HepG2 (cell line): Measurements from ENCODE around the gene CHRNA5. TPM values are rescaled to one million over a fixed set of nuclear protein-coding genes. Genes with fewer than 3 reads are reported as not detected.
A peak's percentile ranks its signal among the peaks of the same experiment; 100 is the strongest.

Experiments
- CHD2 ChIP-seq: IDR thresholded peaks from 2 replicates; pipeline ENCODE4 v1.6.1; 2011; ENCODE audit warnings: low read depth, low read length, improper control_type of control experiment
- FOXA1 ChIP-seq, 2 experiments: fragments of 450-650 bp in 1 of 2; sonication (generic) in 1 of 2; formaldehyde crosslinking in 1 of 2; IDR thresholded peaks; 2 replicates each; pipeline versions ENCODE4 v1.4.0 to v1.6.1; 2016 to 2020; ENCODE audit warnings: missing genetic modification reagents in 1 of 2
- MXD4 ChIP-seq: IDR thresholded peaks from 2 replicates; pipeline ENCODE4 v1.6.1; 2016; ENCODE audit warnings: mild to moderate bottlenecking, missing biosample characterization, missing genetic modification reagents
- NRL ChIP-seq: sonication (generic); formaldehyde crosslinking; IDR thresholded peaks from 2 replicates; pipeline ENCODE4 v1.5.0; 2020; ENCODE audit warnings: missing genetic modification reagents, mild to moderate bottlenecking, moderate library complexity, borderline replicate concordance
- PITX1 ChIP-seq: sonication (generic); formaldehyde crosslinking; IDR thresholded peaks from 2 replicates; pipeline ENCODE4 v1.5.1; 2020; ENCODE audit warnings: mild to moderate bottlenecking, missing genetic modification reagents
- REL ChIP-seq: sonication (generic); formaldehyde crosslinking; conservative IDR thresholded peaks from 2 replicates; pipeline ENCODE4 v1.8.0; 2022; ENCODE audit warnings: mild to moderate bottlenecking, missing genetic modification reagents, moderate library complexity
- ZNF589 ChIP-seq: sonication (generic); formaldehyde crosslinking; conservative IDR thresholded peaks from 2 replicates; pipeline ENCODE4 v1.8.0; 2022; ENCODE audit warnings: mild to moderate bottlenecking, moderate library complexity, missing genetic modification reagents
- polyA plus RNA-seq, 8 experiments: library from polyadenylated mRNA; depleted of rRNA in 3 of 8; stranded (reverse) in 7 of 8; unstranded in 1 of 8; fragments of >200 nt; fragmentation: Illumina TruSeq in 4 of 8; extraction: Trizol in 4 of 8; gene quantifications; 2 replicates each; pipeline versions ENCODE4 v1.2.1 to v1.2.3, GENCODE V29; 2011 to 2016; ENCODE audit warnings: low read depth in 4 of 8, missing spikeins in 1 of 8, mixed read lengths in 1 of 8; ENCODE audit not compliant: insufficient read depth in 1 of 8
- total RNA-seq, 5 experiments: library from RNA; depleted of rRNA; stranded (reverse); fragments of >200 nt; fragmentation: Illumina TruSeq; extraction: Trizol; gene quantifications; 2 replicates each; pipeline ENCODE4 v1.2.3, GENCODE V29; 2016; ENCODE audit warnings: low read depth in 1 of 5
- TF ChIP-seq, protein P1 (sequence below): sonication (generic); formaldehyde crosslinking; IDR thresholded peaks from 2 replicates; pipeline ENCODE4 v1.8.1; 2023; ENCODE audit warnings: mild to moderate bottlenecking, missing genetic modification reagents
- TF ChIP-seq, protein P2 (sequence below): sonication (generic); formaldehyde crosslinking; IDR thresholded peaks from 2 replicates; pipeline ENCODE4 v1.4.0; 2020; ENCODE audit warnings: missing genetic modification reagents
- TF ChIP-seq, protein P3 (sequence below): IDR thresholded peaks from 2 replicates; pipeline ENCODE4 v1.6.1; 2016; ENCODE audit warnings: missing biosample characterization, missing genetic modification reagents, low read depth
- TF ChIP-seq, protein P4 (sequence below): sonication (generic); formaldehyde crosslinking; IDR thresholded peaks from 2 replicates; pipeline ENCODE4 v1.5.1; 2020; ENCODE audit warnings: mild to moderate bottlenecking, missing genetic modification reagents, moderate library complexity
- TF ChIP-seq, protein P5 (sequence below): sonication (generic); formaldehyde crosslinking; IDR thresholded peaks from 2 replicates; pipeline ENCODE4 v1.8.0; 2022; ENCODE audit warnings: mild to moderate bottlenecking, missing genetic modification reagents; ENCODE audit not compliant: insufficient replicate concordance
- TF ChIP-seq, protein P6 (sequence below): sonication (generic); formaldehyde crosslinking; IDR thresholded peaks from 2 replicates; pipeline ENCODE4 v1.5.0; 2020; ENCODE audit warnings: mild to moderate bottlenecking, missing genetic modification reagents, moderate library complexity

CHRNA5 gene
- total and polyA plus RNA-seq, 2 of the 13 experiments (the other 11 are each of a cell fraction or from before 2014, with no cell fraction given), result 3.7 to 10.5 TPM

DNA sequence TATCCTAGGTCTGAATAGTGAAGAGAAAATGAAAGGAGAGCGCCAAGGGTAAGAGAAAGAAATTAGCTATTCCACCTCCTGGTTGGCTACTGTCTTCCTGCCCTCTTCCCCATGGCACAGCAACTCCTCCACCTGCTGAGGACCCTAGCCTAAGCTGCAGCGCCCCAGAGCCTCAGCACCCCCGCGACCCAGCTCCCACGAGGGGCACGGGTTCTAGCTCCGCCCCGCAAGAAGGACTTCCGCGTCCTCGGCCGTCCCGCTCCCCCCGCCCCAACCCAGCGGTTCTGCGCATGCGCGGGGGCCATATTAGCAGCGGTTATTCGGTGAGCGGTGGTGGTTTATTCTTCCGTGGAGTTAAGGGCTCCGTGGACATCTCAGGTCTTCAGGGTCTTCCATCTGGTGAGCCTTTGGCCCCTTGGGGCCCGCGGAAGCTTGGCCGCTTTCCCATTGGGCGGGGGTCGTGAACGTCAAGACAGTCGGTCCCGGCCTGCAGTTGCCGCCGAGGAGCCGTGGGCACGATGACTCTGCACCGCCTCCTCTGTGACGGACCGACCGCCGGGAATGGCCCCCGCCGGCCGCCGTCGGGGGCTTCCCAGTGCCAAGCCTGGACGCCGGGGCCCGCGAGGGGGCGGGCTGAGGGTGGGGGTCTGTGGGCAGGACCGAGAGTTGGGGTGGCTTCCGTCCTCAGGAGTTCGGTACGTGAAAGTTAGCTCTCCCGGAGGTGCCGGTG is 25.0 kb upstream of the CHRNA5 start, which contains the start of gene PSMA4 (continued):
- TF ChIP-seq, protein P1, sequence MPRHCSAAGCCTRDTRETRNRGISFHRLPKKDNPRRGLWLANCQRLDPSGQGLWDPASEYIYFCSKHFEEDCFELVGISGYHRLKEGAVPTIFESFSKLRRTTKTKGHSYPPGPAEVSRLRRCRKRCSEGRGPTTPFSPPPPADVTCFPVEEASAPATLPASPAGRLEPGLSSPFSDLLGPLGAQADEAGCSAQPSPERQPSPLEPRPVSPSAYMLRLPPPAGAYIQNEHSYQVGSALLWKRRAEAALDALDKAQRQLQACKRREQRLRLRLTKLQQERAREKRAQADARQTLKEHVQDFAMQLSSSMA (CRISPR knock-in tag), result peak; percentile 72; the same call in 1 of the 2 replicates
- TF ChIP-seq ZNF589 (CRISPR knock-in tag) (0 out of 2 replicates have a peak, but pooled peaks have one; percentile 44), CHD2 (peak; percentile 54; the same call in 1 of the 2 replicates), PITX1 (CRISPR knock-in tag) (peak; percentile 56; the same call in 1 of the 2 replicates), REL (CRISPR knock-in tag) (peak; percentile 48; the same call in 1 of the 2 replicates), MXD4 (peak; percentile 50; the same call in 1 of the 2 replicates), NRL (CRISPR knock-in tag) (peak; percentile 86; the same call in 1 of the 2 replicates), FOXA1 (IDR thresholded peaks at IDR 0.05) (no peak), FOXA1 (CRISPR knock-in tag; IDR thresholded peaks at IDR 0.05) (no peak; the same call in 1 of the 2 replicates)
- TF ChIP-seq, protein P2, sequence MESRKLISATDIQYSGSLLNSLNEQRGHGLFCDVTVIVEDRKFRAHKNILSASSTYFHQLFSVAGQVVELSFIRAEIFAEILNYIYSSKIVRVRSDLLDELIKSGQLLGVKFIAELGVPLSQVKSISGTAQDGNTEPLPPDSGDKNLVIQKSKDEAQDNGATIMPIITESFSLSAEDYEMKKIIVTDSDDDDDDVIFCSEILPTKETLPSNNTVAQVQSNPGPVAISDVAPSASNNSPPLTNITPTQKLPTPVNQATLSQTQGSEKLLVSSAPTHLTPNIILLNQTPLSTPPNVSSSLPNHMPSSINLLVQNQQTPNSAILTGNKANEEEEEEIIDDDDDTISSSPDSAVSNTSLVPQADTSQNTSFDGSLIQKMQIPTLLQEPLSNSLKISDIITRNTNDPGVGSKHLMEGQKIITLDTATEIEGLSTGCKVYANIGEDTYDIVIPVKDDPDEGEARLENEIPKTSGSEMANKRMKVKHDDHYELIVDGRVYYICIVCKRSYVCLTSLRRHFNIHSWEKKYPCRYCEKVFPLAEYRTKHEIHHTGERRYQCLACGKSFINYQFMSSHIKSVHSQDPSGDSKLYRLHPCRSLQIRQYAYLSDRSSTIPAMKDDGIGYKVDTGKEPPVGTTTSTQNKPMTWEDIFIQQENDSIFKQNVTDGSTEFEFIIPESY, result no peak
- TF ChIP-seq, protein P3, sequence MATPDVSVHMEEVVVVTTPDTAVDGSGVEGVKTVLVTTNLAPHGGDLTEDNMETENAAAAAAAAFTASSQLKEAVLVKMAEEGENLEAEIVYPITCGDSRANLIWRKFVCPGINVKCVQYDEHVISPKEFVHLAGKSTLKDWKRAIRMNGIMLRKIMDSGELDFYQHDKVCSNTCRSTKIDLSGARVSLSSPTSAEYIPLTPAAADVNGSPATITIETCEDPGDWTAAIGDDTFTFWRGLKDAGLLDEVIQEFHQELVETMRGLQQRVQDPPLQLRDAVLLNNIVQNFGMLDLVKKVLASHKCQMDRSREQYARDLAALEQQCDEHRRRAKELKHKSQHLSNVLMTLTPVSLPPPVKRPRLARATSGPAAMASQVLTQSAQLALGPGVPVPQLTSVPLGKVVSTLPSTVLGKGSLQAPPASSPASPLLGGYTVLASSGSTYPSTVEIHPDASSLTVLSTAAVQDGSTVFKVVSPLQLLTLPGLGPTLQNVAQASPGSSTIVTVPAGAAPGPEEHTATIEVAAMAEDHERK (CRISPR knock-in tag), result peak; percentile 9; the same call in 1 of the 2 replicates
- TF ChIP-seq, protein P4, sequence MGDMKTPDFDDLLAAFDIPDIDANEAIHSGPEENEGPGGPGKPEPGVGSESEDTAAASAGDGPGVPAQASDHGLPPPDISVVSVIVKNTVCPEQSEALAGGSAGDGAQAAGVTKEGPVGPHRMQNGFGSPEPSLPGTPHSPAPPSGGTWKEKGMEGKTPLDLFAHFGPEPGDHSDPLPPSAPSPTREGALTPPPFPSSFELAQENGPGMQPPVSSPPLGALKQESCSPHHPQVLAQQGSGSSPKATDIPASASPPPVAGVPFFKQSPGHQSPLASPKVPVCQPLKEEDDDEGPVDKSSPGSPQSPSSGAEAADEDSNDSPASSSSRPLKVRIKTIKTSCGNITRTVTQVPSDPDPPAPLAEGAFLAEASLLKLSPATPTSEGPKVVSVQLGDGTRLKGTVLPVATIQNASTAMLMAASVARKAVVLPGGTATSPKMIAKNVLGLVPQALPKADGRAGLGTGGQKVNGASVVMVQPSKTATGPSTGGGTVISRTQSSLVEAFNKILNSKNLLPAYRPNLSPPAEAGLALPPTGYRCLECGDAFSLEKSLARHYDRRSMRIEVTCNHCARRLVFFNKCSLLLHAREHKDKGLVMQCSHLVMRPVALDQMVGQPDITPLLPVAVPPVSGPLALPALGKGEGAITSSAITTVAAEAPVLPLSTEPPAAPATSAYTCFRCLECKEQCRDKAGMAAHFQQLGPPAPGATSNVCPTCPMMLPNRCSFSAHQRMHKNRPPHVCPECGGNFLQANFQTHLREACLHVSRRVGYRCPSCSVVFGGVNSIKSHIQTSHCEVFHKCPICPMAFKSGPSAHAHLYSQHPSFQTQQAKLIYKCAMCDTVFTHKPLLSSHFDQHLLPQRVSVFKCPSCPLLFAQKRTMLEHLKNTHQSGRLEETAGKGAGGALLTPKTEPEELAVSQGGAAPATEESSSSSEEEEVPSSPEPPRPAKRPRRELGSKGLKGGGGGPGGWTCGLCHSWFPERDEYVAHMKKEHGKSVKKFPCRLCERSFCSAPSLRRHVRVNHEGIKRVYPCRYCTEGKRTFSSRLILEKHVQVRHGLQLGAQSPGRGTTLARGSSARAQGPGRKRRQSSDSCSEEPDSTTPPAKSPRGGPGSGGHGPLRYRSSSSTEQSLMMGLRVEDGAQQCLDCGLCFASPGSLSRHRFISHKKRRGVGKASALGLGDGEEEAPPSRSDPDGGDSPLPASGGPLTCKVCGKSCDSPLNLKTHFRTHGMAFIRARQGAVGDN, result peak; percentile 89
- TF ChIP-seq, protein P5, sequence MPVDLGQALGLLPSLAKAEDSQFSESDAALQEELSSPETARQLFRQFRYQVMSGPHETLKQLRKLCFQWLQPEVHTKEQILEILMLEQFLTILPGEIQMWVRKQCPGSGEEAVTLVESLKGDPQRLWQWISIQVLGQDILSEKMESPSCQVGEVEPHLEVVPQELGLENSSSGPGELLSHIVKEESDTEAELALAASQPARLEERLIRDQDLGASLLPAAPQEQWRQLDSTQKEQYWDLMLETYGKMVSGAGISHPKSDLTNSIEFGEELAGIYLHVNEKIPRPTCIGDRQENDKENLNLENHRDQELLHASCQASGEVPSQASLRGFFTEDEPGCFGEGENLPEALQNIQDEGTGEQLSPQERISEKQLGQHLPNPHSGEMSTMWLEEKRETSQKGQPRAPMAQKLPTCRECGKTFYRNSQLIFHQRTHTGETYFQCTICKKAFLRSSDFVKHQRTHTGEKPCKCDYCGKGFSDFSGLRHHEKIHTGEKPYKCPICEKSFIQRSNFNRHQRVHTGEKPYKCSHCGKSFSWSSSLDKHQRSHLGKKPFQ (CRISPR knock-in tag), result peak; percentile 45
- TF ChIP-seq, protein P6, sequence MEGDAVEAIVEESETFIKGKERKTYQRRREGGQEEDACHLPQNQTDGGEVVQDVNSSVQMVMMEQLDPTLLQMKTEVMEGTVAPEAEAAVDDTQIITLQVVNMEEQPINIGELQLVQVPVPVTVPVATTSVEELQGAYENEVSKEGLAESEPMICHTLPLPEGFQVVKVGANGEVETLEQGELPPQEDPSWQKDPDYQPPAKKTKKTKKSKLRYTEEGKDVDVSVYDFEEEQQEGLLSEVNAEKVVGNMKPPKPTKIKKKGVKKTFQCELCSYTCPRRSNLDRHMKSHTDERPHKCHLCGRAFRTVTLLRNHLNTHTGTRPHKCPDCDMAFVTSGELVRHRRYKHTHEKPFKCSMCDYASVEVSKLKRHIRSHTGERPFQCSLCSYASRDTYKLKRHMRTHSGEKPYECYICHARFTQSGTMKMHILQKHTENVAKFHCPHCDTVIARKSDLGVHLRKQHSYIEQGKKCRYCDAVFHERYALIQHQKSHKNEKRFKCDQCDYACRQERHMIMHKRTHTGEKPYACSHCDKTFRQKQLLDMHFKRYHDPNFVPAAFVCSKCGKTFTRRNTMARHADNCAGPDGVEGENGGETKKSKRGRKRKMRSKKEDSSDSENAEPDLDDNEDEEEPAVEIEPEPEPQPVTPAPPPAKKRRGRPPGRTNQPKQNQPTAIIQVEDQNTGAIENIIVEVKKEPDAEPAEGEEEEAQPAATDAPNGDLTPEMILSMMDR (CRISPR knock-in tag), result peak; percentile 31; the same call in 1 of the 2 replicates
